Ramos (cell line): Measurements from ENCODE around the gene JAK3.
"Not testable (repeated sequence)": the region's sequence is repeated elsewhere in the genome, so short reads cannot be mapped to it uniquely, and the experiment has no call there.

Source experiments
- in situ Hi-C: fragments of 300-500 bp; cut with MboI; formaldehyde crosslinking; loops from one replicate; pipeline ENCODE4 v1.14.3; 2022; ENCODE audit warnings: low sequenced_read_pairs; ENCODE audit not compliant: unreplicated experiment

The JAK3 gene

DNA sequence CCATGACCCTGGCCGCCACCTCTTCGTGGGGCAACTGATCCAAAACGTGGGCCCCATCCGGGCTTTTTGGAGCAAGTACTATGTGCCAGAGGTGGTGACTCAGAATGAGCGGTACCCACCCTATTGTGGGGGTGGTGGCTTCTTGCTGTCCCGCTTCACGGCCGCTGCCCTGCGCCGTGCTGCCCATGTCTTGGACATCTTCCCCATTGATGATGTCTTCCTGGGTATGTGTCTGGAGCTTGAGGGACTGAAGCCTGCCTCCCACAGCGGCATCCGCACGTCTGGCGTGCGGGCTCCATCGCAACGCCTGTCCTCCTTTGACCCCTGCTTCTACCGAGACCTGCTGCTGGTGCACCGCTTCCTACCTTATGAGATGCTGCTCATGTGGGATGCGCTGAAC is 36.1 kb downstream of the JAK3 start:
- in situ Hi-C loops, result no loop called here

GRCh38 chr19:17811103-17811502 is 36.7 kb downstream of the JAK3 start:
- in situ Hi-C loops, result no loop called here

DNA sequence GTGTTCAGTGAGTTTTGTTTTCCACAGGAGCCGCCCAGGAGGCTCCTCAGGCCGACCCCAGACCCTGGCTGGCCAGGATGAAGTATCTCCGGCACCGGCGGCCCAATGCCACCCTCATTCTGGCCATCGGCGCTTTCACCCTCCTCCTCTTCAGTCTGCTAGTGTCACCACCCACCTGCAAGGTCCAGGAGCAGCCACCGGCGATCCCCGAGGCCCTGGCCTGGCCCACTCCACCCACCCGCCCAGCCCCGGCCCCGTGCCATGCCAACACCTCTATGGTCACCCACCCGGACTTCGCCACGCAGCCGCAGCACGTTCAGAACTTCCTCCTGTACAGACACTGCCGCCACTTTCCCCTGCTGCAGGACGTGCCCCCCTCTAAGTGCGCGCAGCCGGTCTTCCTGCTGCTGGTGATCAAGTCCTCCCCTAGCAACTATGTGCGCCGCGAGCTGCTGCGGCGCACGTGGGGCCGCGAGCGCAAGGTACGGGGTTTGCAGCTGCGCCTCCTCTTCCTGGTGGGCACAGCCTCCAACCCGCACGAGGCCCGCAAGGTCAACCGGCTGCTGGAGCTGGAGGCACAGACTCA is 40.0 kb downstream of the JAK3 start:
- in situ Hi-C loops, result no loop called here

DNA sequence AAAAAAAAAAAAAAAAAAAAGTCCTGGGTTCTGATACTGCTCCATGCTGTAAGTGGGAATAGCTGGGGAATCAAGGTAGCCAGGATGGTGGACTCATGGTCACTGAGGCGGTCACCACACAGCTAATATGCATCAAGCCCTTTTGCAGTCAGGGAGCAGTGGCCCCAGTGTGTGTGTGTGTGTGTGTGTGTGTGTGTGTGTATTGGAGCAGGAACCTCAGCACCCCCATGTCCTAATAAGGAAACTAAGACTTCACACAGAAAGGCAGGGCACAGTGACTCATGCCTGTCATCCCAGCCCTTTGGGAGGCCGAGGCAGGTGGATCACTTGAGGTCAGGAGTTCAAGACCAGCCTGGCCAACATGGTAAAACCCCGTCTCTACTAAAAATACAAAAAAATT is 40.8 kb downstream of the JAK3 start:
- in situ Hi-C loops, result no loop called here

DNA sequence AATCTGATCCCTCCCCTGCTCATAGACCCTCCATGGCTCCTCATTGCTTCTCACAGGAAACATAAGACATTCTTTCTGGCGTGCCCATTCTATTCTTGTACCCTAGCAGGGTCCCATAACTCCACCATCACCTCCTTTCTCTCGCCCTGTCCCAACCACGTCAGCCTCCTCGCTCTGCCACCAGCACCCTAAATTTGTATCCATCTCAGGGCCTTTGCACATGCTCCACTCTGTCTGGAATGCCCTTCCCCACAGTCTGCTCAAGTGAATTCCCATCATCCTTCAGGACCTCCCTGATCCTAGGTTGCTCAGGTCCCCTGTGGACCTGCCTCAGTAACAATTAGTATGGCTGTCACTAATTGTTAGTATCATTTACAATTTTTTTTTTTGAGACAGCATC is 42.4 kb downstream of the JAK3 start:
- in situ Hi-C loops, result no loop called here

DNA sequence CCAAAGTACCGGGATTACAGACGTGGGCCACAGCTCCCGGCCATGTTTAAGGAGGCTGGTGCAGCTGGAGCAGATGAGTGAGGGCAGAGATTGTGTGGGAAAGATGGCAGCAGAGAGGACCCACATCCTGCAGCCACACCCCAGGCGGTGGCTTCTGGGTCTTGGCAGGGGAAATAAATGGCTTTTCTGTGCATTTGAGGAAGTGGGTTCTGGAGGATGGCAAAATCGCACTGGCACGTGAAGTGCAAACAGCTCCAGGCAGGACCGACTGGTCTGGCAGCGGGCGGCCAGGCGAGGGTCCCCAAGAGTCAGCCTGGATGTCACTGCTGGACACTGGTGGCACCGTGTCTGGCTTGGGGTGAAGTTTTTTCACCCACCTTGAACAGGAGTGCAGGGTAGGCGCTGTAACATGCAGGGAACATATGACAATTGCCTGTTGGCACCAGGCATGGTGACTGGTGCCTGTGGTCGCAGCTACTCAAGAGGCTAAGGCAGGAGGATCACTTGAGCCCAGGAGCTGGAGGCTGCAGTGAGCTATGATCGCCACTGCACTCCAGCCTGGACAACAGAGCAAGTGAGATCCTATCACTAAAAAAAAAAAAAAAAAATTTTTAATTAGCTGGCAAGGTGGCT is 44.4 kb downstream of the JAK3 start:
- in situ Hi-C loops, result no loop called here

DNA sequence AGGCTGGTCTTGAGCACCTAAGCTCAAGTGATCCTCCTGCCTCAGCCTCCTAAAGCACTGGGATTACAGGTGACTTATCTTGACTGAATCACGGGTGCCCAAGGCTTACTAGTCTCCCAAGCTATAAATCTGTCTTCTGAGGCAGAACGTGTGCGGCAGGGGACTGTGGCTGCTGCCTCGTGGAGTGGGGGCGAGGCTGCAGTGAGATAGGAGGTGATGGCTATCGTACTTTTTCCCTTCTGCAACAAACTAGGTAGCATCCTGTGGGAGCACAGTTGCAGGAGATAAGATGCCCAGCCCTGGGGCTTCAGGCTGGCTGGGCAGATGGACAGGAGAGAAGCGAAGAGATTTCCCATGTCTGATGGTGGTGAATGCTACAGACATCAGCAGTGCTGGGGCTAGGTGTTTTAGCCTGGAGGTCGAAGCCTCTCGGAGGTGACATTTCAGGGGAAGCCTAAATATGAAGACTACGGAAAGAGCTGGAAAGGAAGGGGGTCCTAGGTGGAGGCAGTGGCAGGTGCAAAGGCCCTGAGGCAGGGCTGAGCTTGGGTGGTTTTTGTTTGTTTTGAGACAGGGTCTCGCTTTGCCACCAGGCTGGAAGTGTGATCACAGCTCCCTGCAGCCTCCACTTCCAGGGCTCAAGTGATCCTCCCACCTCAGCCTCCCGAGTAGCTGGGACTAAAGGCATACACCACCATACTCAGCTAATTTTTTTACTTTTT is 45.5 kb downstream of the JAK3 start:
- in situ Hi-C loops, result no loop called here

DNA sequence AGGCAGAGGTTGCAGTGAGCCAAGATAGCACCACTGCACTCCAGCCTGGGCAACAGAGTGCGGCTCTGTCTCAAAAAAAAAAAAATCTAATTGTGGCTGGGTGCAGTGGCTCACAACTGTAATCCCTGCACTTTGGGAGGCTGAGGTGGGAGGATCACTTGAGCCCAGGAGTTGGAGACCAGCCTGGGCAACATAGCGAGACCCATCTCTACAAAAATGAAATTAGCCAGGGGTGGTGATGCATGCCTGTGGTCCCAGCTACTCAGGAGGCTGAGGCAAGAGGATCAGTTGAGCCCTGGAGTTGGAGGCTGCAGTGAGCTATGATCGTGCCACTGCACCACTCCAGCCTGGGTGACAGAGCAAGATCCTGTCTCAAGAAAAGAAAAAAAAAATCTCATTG is 49.2 kb downstream of the JAK3 start:
- in situ Hi-C loops, result not testable (repeated sequence)

DNA sequence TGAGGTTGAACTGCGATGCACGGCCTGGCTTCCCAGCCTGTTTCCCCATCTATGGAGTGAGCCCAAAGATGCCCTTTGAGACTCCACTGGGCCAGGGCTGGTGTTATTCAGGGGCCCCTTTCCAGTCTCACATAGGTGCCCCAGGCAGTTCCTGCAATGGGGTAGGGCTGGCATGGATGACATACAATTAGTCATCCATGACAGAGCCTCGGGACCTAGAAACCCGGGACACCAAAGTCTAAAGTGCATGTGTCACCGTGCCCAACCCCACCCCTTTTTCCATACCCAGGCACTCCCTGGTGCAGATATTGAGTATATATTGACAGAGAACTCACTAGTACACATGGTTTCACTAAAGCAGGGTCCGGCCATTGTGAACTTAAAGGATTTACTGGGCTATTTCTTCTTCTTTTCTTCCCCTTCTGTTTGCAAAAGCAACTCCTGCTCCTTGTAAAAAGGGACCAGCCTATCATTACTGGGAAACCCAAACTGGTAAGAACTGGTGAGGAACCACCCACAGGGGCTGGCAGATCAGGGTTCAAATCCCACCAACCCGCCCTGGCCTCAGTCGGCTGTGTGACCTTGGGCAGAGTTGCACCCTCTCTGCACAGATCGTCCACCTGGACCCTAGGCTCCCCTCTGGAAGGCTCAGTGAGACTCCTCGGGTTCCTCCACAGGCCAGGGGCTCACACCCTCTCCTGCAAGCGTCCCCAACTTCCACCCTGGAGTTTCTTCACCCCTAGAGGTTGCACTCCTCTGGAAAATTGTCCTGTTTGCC is 50.2 kb downstream of the JAK3 start:
- in situ Hi-C loops, result no loop called here

DNA sequence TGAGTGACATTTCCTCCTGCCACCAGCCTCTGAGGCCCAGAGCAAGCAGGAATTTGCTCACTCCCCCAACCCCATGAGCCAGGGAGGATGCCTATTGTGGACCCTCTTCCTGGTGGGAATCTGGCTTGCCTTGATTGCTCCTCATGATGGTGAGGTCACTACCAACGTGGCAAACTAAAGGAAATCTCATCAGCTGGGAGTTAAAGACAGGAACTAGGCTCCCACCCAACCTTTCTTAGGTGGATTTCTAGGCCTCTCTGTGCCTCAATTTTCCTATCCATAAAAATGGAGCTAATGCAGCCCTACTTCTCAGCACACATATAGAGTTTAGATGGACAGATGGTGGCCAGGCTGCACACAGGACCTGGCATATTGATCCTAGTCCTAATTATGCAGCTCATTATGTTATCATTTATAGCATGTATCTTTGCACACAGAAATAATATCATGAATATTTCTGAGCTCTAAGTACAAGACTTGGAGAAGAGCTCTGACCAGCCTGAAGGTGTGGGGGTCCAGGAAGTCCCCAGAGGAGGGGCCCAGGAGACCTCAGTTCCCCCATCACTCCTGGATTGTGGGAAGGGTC is 50.9 kb downstream of the JAK3 start:
- in situ Hi-C loops, result no loop called here

- in situ Hi-C loops, result no loop called here
Observed at GRCh38 chr19:17796013-17796837, 51.6 kb downstream of the JAK3 start.

DNA sequence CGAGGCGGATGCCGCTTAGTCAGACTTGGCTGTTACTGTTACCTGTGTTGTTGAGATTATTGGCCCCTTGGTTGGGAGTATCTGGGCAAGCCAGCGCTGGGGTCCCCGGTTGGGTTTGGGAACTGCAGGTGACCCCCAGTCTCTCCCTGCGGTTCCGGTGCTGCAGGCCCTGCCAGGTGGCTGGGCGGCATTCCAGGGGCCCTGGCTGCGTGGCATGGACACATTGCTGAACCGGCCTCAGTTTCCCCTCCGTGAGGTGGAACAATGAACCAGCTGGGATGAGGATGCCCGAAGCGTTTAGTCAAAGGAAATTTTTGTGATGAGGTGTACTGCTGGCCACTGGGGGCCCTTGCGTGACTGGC is 52.3 kb downstream of the JAK3 start:
- in situ Hi-C loops, result no loop called here

- in situ Hi-C loops, result no loop called here
Observed at GRCh38 chr19:17794731-17795494, 52.9 kb downstream of the JAK3 start, which contains the start of gene B3GNT3. Gene B3GNT3 (plus strand): TSS chr19:17795138. CDS start chr19:17807808, 12,670 bp downstream.

GRCh38 chr19:17794412-17794730 is 53.4 kb downstream of the JAK3 start:
- in situ Hi-C loops, result no loop called here

DNA sequence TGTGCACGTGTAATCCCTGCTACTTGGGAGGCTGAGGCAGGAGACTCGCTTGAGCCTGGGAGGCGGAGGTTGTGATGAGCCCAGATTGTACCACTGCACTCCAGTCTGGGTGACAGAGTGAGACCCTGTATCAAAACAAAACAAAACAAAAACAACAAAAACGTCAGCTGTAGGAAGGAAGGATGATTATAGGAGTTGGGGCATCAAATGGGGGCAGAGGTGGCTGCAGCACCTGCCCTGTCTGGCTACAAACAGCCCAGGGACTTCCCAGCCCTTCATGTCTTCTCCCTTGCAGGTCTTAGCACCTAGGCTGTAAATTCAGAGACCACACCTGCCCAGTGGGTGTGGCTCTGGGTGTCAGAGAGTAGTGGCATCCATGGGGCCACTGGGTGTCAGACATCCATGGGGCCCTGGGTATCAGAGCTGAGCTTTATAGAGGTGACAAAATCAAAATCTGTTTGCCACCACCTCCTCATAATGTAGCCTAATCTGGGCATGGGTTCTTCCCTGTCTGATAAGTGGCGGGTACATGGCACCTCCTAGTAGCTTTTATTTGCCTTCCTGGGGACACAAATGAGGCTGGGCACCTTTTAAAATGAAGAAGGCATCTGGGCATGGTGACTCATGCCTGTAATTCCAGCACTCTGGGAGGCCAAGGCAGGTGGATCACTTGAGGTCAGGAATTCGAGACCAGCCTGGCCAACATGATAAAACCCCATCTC is 57.6 kb downstream of the JAK3 start:
- in situ Hi-C loops, result no loop called here

DNA sequence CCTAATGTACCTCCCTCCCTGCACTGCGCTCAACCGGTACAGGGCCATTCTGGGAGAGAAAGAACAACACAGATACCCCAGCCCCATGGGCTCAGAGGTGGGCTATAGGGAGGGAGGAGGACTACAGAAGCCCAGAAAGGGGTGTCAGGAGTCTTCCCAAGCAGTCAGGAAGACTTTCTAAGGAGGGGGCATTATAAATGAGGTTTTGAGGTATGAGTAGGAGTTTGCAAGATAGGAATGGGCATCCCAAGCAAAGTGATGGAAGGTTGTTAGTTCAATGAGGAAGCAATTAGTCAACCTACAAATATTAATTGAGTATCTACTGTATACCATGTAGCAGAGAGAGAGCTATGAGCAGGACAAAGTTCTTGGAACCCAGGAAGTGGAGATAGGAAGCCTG is 59.1 kb downstream of the JAK3 start:
- in situ Hi-C loops, result no loop called here

- in situ Hi-C loops, result no loop called here
Observed at GRCh38 chr19:17787274-17787913, 60.4 kb downstream of the JAK3 start.
